CD8-positive, alpha-beta memory T cell (primary cell): Measurements from ENCODE around the gene SLC35B3. TPM values are rescaled to one million over a fixed set of nuclear protein-coding genes. Genes with fewer than 3 reads are reported as not detected.

Experiments
- CTCF ChIA-PET: fragments of 350-600 bp; sonication (Branson Sonifier 250); formaldehyde crosslinking; loops from one replicate; lab custom pipeline; 2021; ENCODE audit warnings: antibody characterized with exemption; lab: Charles Lee
- POLR2A ChIA-PET: fragments of 350-600 bp; sonication (Branson Sonifier 250); formaldehyde crosslinking; loops from one replicate; lab custom pipeline; 2021; ENCODE audit warnings: antibody characterized with exemption; lab: Charles Lee
- DNase-seq, 5 donors: peaks; one replicate each; pipeline versions ENCODE4 v3.0.0 to v3.0.0-alpha.2; 2020 to 2022; ENCODE audit warnings: mixed read lengths in 1 of 5
- H3K27ac ChIP-seq: one replicate; pipeline ENCODE4 v1.7.0; 2013; ENCODE audit warnings: low read depth, mild to moderate bottlenecking, low read length, moderate library complexity
- H3K27me3 ChIP-seq: 2 replicates; pipeline ENCODE4 v1.7.0; 2013; ENCODE audit warnings: low read length, mild to moderate bottlenecking; ENCODE audit not compliant: insufficient read depth, poor library complexity, severe bottlenecking
- H3K36me3 ChIP-seq: 2 replicates; pipeline ENCODE4 v1.7.0; 2013; ENCODE audit warnings: mild to moderate bottlenecking, low read length, moderate library complexity; ENCODE audit not compliant: insufficient read depth
- H3K4me1 ChIP-seq: 2 replicates; pipeline ENCODE4 v1.7.0; 2013; ENCODE audit warnings: mild to moderate bottlenecking, low read length, moderate library complexity; ENCODE audit not compliant: insufficient read depth
- H3K4me3 ChIP-seq: 2 replicates; pipeline ENCODE4 v1.7.0; 2013; ENCODE audit warnings: mild to moderate bottlenecking, low read length
- H3K9me3 ChIP-seq: 2 replicates; pipeline ENCODE4 v1.7.0; 2013; ENCODE audit warnings: mild to moderate bottlenecking, low read length
- H3K27ac Mint-ChIP-seq, 8 donors: one replicate each; pipeline ENCODE4 v1.8.0; 2020 to 2021; ENCODE audit warnings: mixed read lengths in 8 of 8, mild to moderate bottlenecking in 6 of 8, inconsistent platforms in 3 of 8, moderate library complexity in 3 of 8
- H3K27me3 Mint-ChIP-seq, 2 donors: one replicate each; pipeline ENCODE4 v1.8.0; 2020 to 2021; ENCODE audit warnings: mixed read lengths in 2 of 2, mild to moderate bottlenecking in 1 of 2, moderate library complexity in 1 of 2
- H3K36me3 Mint-ChIP-seq, 3 donors: one replicate each; pipeline ENCODE4 v1.8.0; 2020 to 2021; ENCODE audit warnings: mixed read lengths in 3 of 3, inconsistent platforms in 1 of 3, mild to moderate bottlenecking in 1 of 3
- H3K4me1 Mint-ChIP-seq, 3 donors: one replicate each; pipeline ENCODE4 v1.8.0; 2020 to 2021; ENCODE audit warnings: mixed read lengths in 3 of 3, inconsistent platforms in 1 of 3, mild to moderate bottlenecking in 1 of 3
- H3K4me3 Mint-ChIP-seq, 7 donors: one replicate each; pipeline ENCODE4 v1.8.0; 2020 to 2021; ENCODE audit warnings: mixed read lengths in 7 of 7, mild to moderate bottlenecking in 6 of 7, moderate library complexity in 4 of 7, inconsistent platforms in 2 of 7
- H3K9me3 Mint-ChIP-seq, 5 donors: one replicate each; pipeline ENCODE4 v1.8.0; 2020 to 2022; ENCODE audit warnings: mixed read lengths in 5 of 5, mild to moderate bottlenecking in 3 of 5, moderate library complexity in 2 of 5, inconsistent platforms in 1 of 5
- polyA plus RNA-seq: library from polyadenylated mRNA; unstranded; fragments of 300-500 nt; fragmentation: Illumina TruSeq; gene quantifications from one replicate; pipeline ENCODE4 v1.2.3, GENCODE V29; 2021
- total RNA-seq, 2 experiments: library from RNA; stranded (reverse); gene quantifications; one replicate each; pipeline ENCODE4 v1.2.3, GENCODE V29; 2021

SLC35B3 gene
- 10 to 100 TPM; 11.0 to 13.2 TPM for total RNA-seq
- 12.5 TPM for polyA plus RNA-seq

GRCh38 chr6:8435093-8435844 is at the start of gene SLC35B3:
SLC35B3 (minus strand) TSS chr6:8435545.
- ChIA-PET CTCF (no interaction called here), POLR2A (no interaction called here)
- no peaks in the 10 kb centered on the region for H3K9me3 Mint-ChIP-seq
- H3K36me3 ChIP-seq = peaks cover 5% of the 10 kb centered on the region
- no peaks in the 10 kb centered on the region for H3K27me3 ChIP-seq
- peak; percentile 95 to 98 (median 97) for DNase-seq
- peak within 1 kb of the TSS; percentile 95 to 98 (median 97) for H3K27ac Mint-ChIP-seq
- H3K4me1 ChIP-seq = peaks cover 26% of the 10 kb centered on the region
- peaks cover 0 to 21% (median 4%) of the 10 kb centered on the region in 3 donors for H3K36me3 Mint-ChIP-seq
- H3K9me3 ChIP-seq = no peaks in the 10 kb centered on the region
- H3K4me1 Mint-ChIP-seq = peaks cover 41 to 54% (median 46%) of the 10 kb centered on the region in 3 donors
- H3K27me3 Mint-ChIP-seq = peaks cover 0 to 5% of the 10 kb centered on the region in 2 donors
- peak within 1 kb of the TSS; percentile 93 to 96 (median 95) for H3K4me3 Mint-ChIP-seq
- peak within 1 kb of the TSS; percentile 80 for H3K4me3 ChIP-seq
- peak within 1 kb of the TSS; percentile 92 for H3K27ac ChIP-seq

DNA sequence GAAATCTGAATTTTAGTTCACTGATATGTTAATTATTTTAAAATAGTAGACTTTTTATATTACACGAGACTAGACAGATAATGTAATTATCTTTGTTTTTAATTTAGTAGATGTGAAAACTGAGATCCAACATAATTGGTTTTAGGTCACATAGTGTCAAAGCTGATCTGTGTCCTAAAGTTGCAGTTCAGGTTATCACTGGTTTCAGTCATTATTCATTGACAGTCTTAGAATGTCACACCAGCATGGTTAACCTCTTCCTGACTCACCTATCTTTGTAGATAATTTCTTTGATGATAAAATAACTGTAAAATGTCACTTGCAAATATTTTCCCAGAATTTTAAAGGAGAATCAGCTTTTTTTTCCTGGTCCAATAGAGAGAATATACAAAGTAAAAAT is 48.3 kb upstream of the SLC35B3 start:
- Histone ChIP-seq H3K4me1 (no peaks in the 10 kb centered on the region), H3K27ac (no peak overlapping the region), H3K36me3 (no peaks in the 10 kb centered on the region), H3K27me3 (no peaks in the 10 kb centered on the region), H3K4me3 (no peak overlapping the region), H3K9me3 (no peaks in the 10 kb centered on the region)
- Mint-ChIP-seq H3K4me1 (no peaks in the 10 kb centered on the region), H3K9me3 (peaks cover 2 to 4% (median 2%) of the 10 kb centered on the region in 5 donors), H3K27ac (no peak overlapping the region), H3K27me3 (peaks cover 10 to 26% of the 10 kb centered on the region in 2 donors), H3K36me3 (no peaks in the 10 kb centered on the region), H3K4me3 (no peak overlapping the region)
- CTCF ChIA-PET = no interaction called here
- POLR2A ChIA-PET = no interaction called here
- DNase-seq = no peak

GRCh38 chr6:8481727-8482126 is 46.4 kb upstream of the SLC35B3 start:
- H3K27ac Mint-ChIP-seq = no peak overlapping the region
- Histone ChIP-seq H3K4me1 (no peaks in the 10 kb centered on the region), H3K36me3 (no peaks in the 10 kb centered on the region), H3K27me3 (no peaks in the 10 kb centered on the region), H3K27ac (no peak overlapping the region), H3K4me3 (no peak overlapping the region), H3K9me3 (no peaks in the 10 kb centered on the region)
- H3K27me3 Mint-ChIP-seq = peaks cover 10 to 26% of the 10 kb centered on the region in 2 donors
- no peak for DNase-seq
- no peak overlapping the region for H3K4me3 Mint-ChIP-seq
- CTCF ChIA-PET = no interaction called here
- no peaks in the 10 kb centered on the region for H3K4me1 Mint-ChIP-seq
- no peaks in the 10 kb centered on the region for H3K36me3 Mint-ChIP-seq
- H3K9me3 Mint-ChIP-seq = peaks cover 2 to 10% (median 2%) of the 10 kb centered on the region in 5 donors
- POLR2A ChIA-PET = no interaction called here

DNA sequence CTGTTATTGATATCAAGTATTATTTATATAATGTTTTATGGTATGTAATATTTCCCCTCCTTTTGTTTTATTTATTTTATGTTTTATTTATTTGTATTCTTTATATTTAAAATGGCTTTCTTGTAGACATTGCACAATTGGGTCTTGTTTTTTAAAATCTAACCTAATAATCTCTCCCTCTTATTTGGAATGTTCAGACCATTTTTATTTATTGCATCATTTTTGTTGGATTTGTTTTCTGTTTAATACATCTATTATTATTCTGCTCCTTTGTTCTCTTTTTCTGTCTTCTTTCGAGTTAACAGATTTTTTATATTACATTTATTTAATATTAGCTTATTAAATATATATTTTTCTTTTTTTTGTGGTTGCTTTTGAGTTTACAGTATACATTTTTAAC is 43.1 kb upstream of the SLC35B3 start:
- Mint-ChIP-seq H3K27me3 (peaks cover 8 to 19% of the 10 kb centered on the region in 2 donors), H3K36me3 (peaks cover 0 to 1% (median 0%) of the 10 kb centered on the region in 3 donors), H3K4me1 (no peaks in the 10 kb centered on the region), H3K27ac (no peak overlapping the region), H3K9me3 (peaks cover 0 to 12% (median 2%) of the 10 kb centered on the region in 5 donors), H3K4me3 (no peak overlapping the region)
- Histone ChIP-seq H3K4me1 (no peaks in the 10 kb centered on the region), H3K4me3 (no peak overlapping the region), H3K27ac (no peak overlapping the region), H3K9me3 (no peaks in the 10 kb centered on the region), H3K27me3 (no peaks in the 10 kb centered on the region), H3K36me3 (no peaks in the 10 kb centered on the region)
- ChIA-PET POLR2A (no interaction called here), CTCF (no interaction called here)
- DNase-seq = no peak

- CTCF ChIA-PET = no interaction called here
- Histone ChIP-seq H3K4me1 (no peaks in the 10 kb centered on the region), H3K36me3 (no peaks in the 10 kb centered on the region), H3K27me3 (no peaks in the 10 kb centered on the region), H3K9me3 (no peaks in the 10 kb centered on the region), H3K27ac (no peak overlapping the region), H3K4me3 (no peak overlapping the region)
- H3K27ac Mint-ChIP-seq = no peak overlapping the region
- POLR2A ChIA-PET = no interaction called here
- DNase-seq = no peak
- H3K9me3 Mint-ChIP-seq = peaks cover 0 to 19% (median 2%) of the 10 kb centered on the region in 5 donors
- peaks cover 5 to 8% of the 10 kb centered on the region in 2 donors for H3K27me3 Mint-ChIP-seq
- peaks cover 0 to 6% (median 0%) of the 10 kb centered on the region in 3 donors for H3K36me3 Mint-ChIP-seq
- H3K4me1 Mint-ChIP-seq = no peaks in the 10 kb centered on the region
- H3K4me3 Mint-ChIP-seq = no peak overlapping the region
Measured at GRCh38 chr6:8476656-8477055, 41.3 kb upstream of the SLC35B3 start.

GRCh38 chr6:8468552-8469356 is 33.4 kb upstream of the SLC35B3 start:
- no peak overlapping the region for H3K4me3 Mint-ChIP-seq
- no peaks in the 10 kb centered on the region for H3K9me3 ChIP-seq
- H3K36me3 ChIP-seq = no peaks in the 10 kb centered on the region
- no peak overlapping the region for H3K4me3 ChIP-seq
- no peak overlapping the region for H3K27ac ChIP-seq
- peaks cover 0 to 11% (median 0%) of the 10 kb centered on the region in 3 donors for H3K36me3 Mint-ChIP-seq
- CTCF ChIA-PET = no interaction called here
- no peaks in the 10 kb centered on the region for H3K4me1 ChIP-seq
- POLR2A ChIA-PET = no interaction called here
- H3K27ac Mint-ChIP-seq = no peak overlapping the region
- no peaks in the 10 kb centered on the region for H3K27me3 ChIP-seq
- DNase-seq = no peak
- H3K27me3 Mint-ChIP-seq = peaks cover 5 to 10% of the 10 kb centered on the region in 2 donors
- H3K9me3 Mint-ChIP-seq = peaks cover 0 to 7% (median 0%) of the 10 kb centered on the region in 5 donors
- no peaks in the 10 kb centered on the region for H3K4me1 Mint-ChIP-seq

DNA sequence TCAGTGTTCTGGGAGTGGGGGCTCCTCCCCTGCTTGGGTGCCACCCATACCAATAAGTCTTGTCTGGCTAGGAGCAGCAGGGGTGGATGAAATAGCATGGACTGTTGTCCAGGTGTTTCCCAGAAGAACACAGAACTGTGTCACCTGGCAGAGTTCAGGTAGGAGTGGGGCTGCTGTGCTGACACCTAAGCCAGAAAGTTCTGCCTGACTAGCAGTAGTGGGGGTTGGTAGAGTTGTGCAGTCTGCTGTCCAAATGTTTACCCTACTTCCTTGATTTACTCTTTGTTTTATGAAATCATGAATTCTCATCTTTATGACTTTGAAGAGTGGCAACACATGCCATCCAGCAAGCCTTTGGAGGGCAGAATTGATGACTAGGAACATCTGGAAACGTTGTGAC is 27.3 kb upstream of the SLC35B3 start:
- no peak overlapping the region for H3K4me3 ChIP-seq
- H3K27ac ChIP-seq = no peak overlapping the region
- Mint-ChIP-seq H3K4me1 (no peaks in the 10 kb centered on the region), H3K27me3 (peaks cover 4 to 24% of the 10 kb centered on the region in 2 donors), H3K36me3 (peaks cover 0 to 28% (median 2%) of the 10 kb centered on the region in 3 donors), H3K4me3 (no peak overlapping the region), H3K27ac (no peak overlapping the region), H3K9me3 (peaks cover 0 to 5% (median 1%) of the 10 kb centered on the region in 5 donors)
- H3K9me3 ChIP-seq = no peaks in the 10 kb centered on the region
- H3K4me1 ChIP-seq = no peaks in the 10 kb centered on the region
- no peaks in the 10 kb centered on the region for H3K36me3 ChIP-seq
- POLR2A ChIA-PET = no interaction called here
- CTCF ChIA-PET = no interaction called here
- no peaks in the 10 kb centered on the region for H3K27me3 ChIP-seq
- no peak for DNase-seq

- Mint-ChIP-seq H3K4me1 (no peaks in the 10 kb centered on the region), H3K36me3 (peaks cover 0 to 31% (median 2%) of the 10 kb centered on the region in 3 donors), H3K4me3 (no peak overlapping the region), H3K27me3 (peaks cover 4 to 27% of the 10 kb centered on the region in 2 donors), H3K27ac (no peak overlapping the region), H3K9me3 (peaks cover 0 to 5% (median 1%) of the 10 kb centered on the region in 5 donors)
- POLR2A ChIA-PET = no interaction called here
- CTCF ChIA-PET = no interaction called here
- Histone ChIP-seq H3K36me3 (no peaks in the 10 kb centered on the region), H3K27me3 (no peaks in the 10 kb centered on the region), H3K27ac (no peak overlapping the region), H3K4me1 (no peaks in the 10 kb centered on the region), H3K4me3 (no peak overlapping the region), H3K9me3 (no peaks in the 10 kb centered on the region)
- no peak for DNase-seq
Measured at GRCh38 chr6:8462169-8462568, 26.8 kb upstream of the SLC35B3 start.
